ENCODE data around the gene HMGCL.
"Not testable (repeated sequence)": the region's sequence is repeated elsewhere in the genome, so short reads cannot be mapped to it uniquely, and the experiment has no call there.

The HMGCL gene

GRCh38 chr1:23792151-23792945 lies 32.9 kb downstream of the HMGCL start:
- no peak for DNase-seq (ENCODE audit: low spot score)
- peak overlapping the region in 1 of 2 donors; percentile 84 for H3K27ac ChIP-seq
- H3K4me3 ChIP-seq = peak overlapping the region; percentile 88
- TF ChIP-seq CTCF (IDR thresholded peaks at IDR 0.05) = no peak

DNA sequence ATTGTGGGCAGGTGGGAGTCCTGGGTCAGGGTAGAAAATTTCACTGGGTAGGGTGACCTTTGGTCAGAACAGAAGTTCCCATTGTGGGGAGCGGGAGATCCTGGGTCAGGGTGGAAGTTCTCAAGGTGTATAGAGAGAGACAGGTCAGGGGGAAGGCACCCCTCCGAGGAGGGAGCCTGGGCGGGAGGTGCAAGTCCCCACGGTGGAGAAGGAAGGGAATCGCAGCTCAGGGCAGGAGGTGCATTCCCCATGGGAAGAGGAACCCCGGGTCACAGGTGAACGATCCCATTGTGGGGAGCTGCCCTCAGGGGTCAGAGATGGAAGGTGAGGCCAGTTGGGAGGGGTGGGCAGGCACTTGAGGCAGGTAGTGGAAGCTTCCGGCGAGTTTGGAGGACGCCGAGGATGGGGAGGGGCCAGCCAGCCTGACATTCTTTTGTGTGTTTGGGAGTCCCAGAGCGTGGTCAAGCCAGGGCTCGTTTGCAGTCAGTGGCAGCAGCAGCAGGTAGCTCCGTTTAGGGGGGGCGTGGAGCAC lies 33.6 kb downstream of the HMGCL start:
- Histone ChIP-seq H3K4me3 (peak overlapping the region; percentile 88), H3K27ac (peak overlapping the region; percentile 29 to 84)
- TF ChIP-seq CTCF (IDR thresholded peaks at IDR 0.05) = no peak
- no peak for DNase-seq (ENCODE audit: low spot score)

- no peak for TF ChIP-seq CTCF (IDR thresholded peaks at IDR 0.05)
- DNase-seq (ENCODE audit: low spot score) = peak; percentile 94
Observed at GRCh38 chr1:23790696-23791515, 34.3 kb downstream of the HMGCL start, which contains the start of gene LYPLA2. Gene LYPLA2, plus strand, starts transcription at chr1:23791145. Its CDS starts 1,538 bp downstream, at chr1:23792683.

GRCh38 chr1:23788695-23789094 lies 36.5 kb downstream of the HMGCL start:
- no peak for DNase-seq (ENCODE audit: low spot score)
- Histone ChIP-seq H3K27ac (no peak overlapping the region), H3K4me3 (no peak overlapping the region)
- TF ChIP-seq CTCF (IDR thresholded peaks at IDR 0.05) = no peak

More at GRCh38 chr1:23790696-23791515, 34.3 kb downstream of the HMGCL start, which contains the start of gene LYPLA2:
- peak within 1 kb of the TSS; percentile 88 for H3K4me3 ChIP-seq
- peak within 1 kb of the TSS; percentile 29 to 84 for H3K27ac ChIP-seq

- Histone ChIP-seq H3K27ac (no peak overlapping the region), H3K4me3 (no peak overlapping the region)
- TF ChIP-seq CTCF (IDR thresholded peaks at IDR 0.05) = no peak
- DNase-seq (ENCODE audit: low spot score) = no peak
Observed at GRCh38 chr1:23787701-23788100, 37.5 kb downstream of the HMGCL start.

DNA sequence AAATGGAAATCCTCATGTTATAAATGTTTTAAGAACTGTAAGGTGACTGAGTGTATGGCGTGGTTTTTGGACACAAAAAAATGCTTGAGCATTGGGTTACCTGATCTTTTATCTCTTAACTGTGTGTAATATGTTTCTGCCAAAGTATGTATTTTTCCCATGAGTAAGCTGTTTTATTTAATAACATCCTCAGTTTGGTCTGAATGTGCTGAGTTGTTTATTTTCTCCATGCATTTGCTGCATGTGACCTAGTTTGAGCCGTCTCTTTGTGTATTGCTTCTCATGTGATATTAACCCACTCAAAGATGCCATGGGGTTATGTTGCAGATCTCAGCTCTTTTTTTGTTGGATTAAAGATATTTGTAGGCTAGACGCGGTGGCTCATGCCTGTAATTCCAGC lies 40.4 kb downstream of the HMGCL start:
- no peak for DNase-seq (ENCODE audit: low spot score)
- TF ChIP-seq CTCF (IDR thresholded peaks at IDR 0.05) = no peak
- Histone ChIP-seq H3K4me3 (no peak overlapping the region), H3K27ac (no peak overlapping the region)

- DNase-seq (ENCODE audit: low spot score); H3K27ac ChIP-seq; H3K4me3 ChIP-seq: not testable (repeated sequence)
Observed at GRCh38 chr1:23783141-23783540, 42.1 kb downstream of the HMGCL start.
